NB4 (cell line): ENCODE measurements around the gene RPL37A.

ENCODE experiments used
- CTCF ChIP-seq: IDR thresholded peaks from one replicate; pipeline ENCODE4 v1.5.1; 2012; ENCODE audit warnings: low read depth, low read length
- MAX ChIP-seq: IDR thresholded peaks from 2 replicates; pipeline ENCODE4 v1.6.1; 2011; ENCODE audit warnings: low read depth, low read length
- MYC ChIP-seq: IDR thresholded peaks from 2 replicates; pipeline ENCODE4 v1.6.1; 2011; ENCODE audit warnings: low read depth, low read length
- POLR2A ChIP-seq: IDR thresholded peaks from 2 replicates; pipeline ENCODE4 v1.6.1; 2011; ENCODE audit warnings: mild to moderate bottlenecking; ENCODE audit not compliant: insufficient read length; ENCODE audit errors: extremely low read depth

DNA sequence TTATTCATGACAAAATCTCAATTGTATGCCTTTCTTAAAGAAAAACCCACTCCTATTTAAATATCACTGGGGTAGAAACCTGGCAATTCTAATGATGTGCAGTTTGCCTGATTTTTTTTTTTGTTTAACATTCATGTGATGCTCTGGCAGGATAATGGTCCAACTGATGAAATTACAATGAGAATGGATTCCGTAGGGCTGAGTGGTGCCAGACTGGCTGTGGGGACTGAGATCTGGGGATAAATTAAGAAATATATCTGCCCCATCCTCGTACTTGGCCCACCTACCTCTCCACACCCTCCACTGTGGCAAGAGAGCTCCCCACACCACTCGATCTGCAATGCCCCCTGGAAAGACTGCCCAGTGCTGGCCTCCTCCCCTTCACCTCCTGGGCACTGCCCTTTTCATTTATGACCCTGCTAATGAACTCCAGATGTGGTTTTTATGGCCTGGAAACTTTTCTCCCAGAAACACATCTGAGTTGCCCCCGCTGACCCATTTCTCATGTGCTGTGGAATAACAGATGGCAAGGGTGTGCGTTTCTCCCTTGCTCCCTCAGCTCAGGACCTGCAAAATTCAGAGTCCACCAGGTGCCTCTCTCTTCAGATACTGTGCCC, 33.0 kb upstream of the RPL37A start:
- no peak for TF ChIP-seq CTCF
- no peak for TF ChIP-seq MAX
- TF ChIP-seq MYC = no peak
- no peak for TF ChIP-seq POLR2A
